H1 (cell line): ENCODE results near the gene LAIR2. TPM values are rescaled to one million over a fixed set of nuclear protein-coding genes. Genes with fewer than 3 reads are reported as not detected.

Experiments used
- CTCF ChIA-PET: fragments of 300-600 bp; sonication (Branson Sonifier 250); formaldehyde crosslinking; loops from one replicate; lab custom pipeline; 2021; ENCODE audit not compliant: partially characterized antibody; lab: Charles Lee
- POLR2A ChIA-PET: fragments of 300-600 bp; sonication (Branson Sonifier 250); formaldehyde crosslinking; loops from one replicate; lab custom pipeline; 2021; ENCODE audit warnings: inconsistent platforms; ENCODE audit not compliant: partially characterized antibody; lab: Charles Lee
- DNase-seq, 2 experiments: peaks; one replicate each; pipeline versions ENCODE4 v3.0.0 to v3.0.0-alpha.2; 2010 to 2022; ENCODE audit warnings: low spot score in 2 of 2, low read depth in 1 of 2, mixed read lengths in 1 of 2
- FAIRE-seq: peaks from 2 replicates; lab custom pipeline; 2011; peaks lifted over from hg19 to GRCh38; lab: Jason Lieb, UNC
- H2AFZ ChIP-seq: 2 replicates; pipeline ENCODE4 v1.8.1; 2012; ENCODE audit warnings: low read length, inconsistent platforms
- H2AK5ac ChIP-seq: 2 replicates; pipeline ENCODE4 v1.6.1; 2013; ENCODE audit warnings: low read depth, low read length
- H2BK120ac ChIP-seq: replicated peaks from 2 replicates; pipeline ENCODE3; 2013; ENCODE audit warnings: low read depth, low read length, inconsistent platforms
- H2BK12ac ChIP-seq: 2 replicates; pipeline ENCODE4 v1.6.1; 2013; ENCODE audit warnings: low read depth, low read length
- H2BK15ac ChIP-seq: 2 replicates; pipeline ENCODE4 v1.6.1; 2013; ENCODE audit warnings: low read length
- H2BK20ac ChIP-seq: 2 replicates; pipeline ENCODE4 v1.6.1; 2013; ENCODE audit warnings: low read length
- H2BK5ac ChIP-seq: 2 replicates; pipeline ENCODE4 v1.6.1; 2013; ENCODE audit warnings: low read depth, low read length
- H3K14ac ChIP-seq: 2 replicates; pipeline ENCODE4 v1.6.1; 2013; ENCODE audit warnings: inconsistent platforms; ENCODE audit not compliant: insufficient read length
- H3K18ac ChIP-seq: 2 replicates; pipeline ENCODE4 v1.6.1; 2013; ENCODE audit warnings: low read length; ENCODE audit errors: extremely low read depth
- H3K23ac ChIP-seq: 2 replicates; pipeline ENCODE4 v1.6.1; 2013; ENCODE audit warnings: inconsistent platforms; ENCODE audit not compliant: insufficient read length
- H3K23me2 ChIP-seq: 2 replicates; pipeline ENCODE4 v1.6.1; 2013; ENCODE audit warnings: low read depth, low read length
- H3K27ac ChIP-seq: 2 replicates; pipeline ENCODE4 v1.6.1; 2011; ENCODE audit warnings: low read depth, low read length, inconsistent platforms
- H3K27me3 ChIP-seq, 4 experiments: replicated peaks in 1 of 4; 1 replicate in 1 of 4; 2 replicates in 3 of 4; pipeline versions ENCODE4 v1.6.1 to v1.8.1; 2011 to 2013; ENCODE audit warnings: low read length in 3 of 4, mild to moderate bottlenecking in 3 of 4, inconsistent platforms in 2 of 4, mixed read lengths in 2 of 4, moderate library complexity in 1 of 4; ENCODE audit not compliant: control insufficient read depth in 3 of 4, insufficient read depth in 3 of 4; ENCODE audit errors: extremely low read depth in 1 of 4
- H3K36me3 ChIP-seq, 4 experiments: 2 replicates each; pipeline versions ENCODE4 v1.6.1 to v1.8.1; 2011 to 2013; ENCODE audit warnings: mild to moderate bottlenecking in 4 of 4, low read length in 3 of 4, moderate library complexity in 2 of 4, control low read depth in 1 of 4, inconsistent platforms in 1 of 4; ENCODE audit not compliant: insufficient read depth in 4 of 4, control insufficient read depth in 2 of 4
- H3K4ac ChIP-seq: replicated peaks from 2 replicates; pipeline ENCODE3; 2013; ENCODE audit warnings: low read length, low read depth, mixed read lengths, inconsistent platforms; ENCODE audit not compliant: insufficient read length
- H3K4me1 ChIP-seq, 4 experiments: replicated peaks in 1 of 4; 1 replicate in 1 of 4; 2 replicates in 3 of 4; pipeline versions ENCODE4 v1.6.1 to v1.8.1; 2011 to 2013; ENCODE audit warnings: low read length in 3 of 4, inconsistent platforms in 2 of 4, mixed read lengths in 1 of 4; ENCODE audit not compliant: insufficient read depth in 4 of 4, control insufficient read depth in 3 of 4
- H3K4me2 ChIP-seq, 2 experiments: 2 replicates each; pipeline versions ENCODE4 v1.6.1 to v1.8.1; 2011 to 2013; ENCODE audit warnings: low read depth in 2 of 2, low read length in 2 of 2, control low read depth in 1 of 2, inconsistent platforms in 1 of 2, mild to moderate bottlenecking in 1 of 2; ENCODE audit not compliant: insufficient read depth in 1 of 2
- H3K4me3 ChIP-seq, 4 experiments: fragments of 200-600, 300-600 bp in 1 of 4; sonication (generic), shearing (Covaris generic), sonication (Bioruptor Twin) in 1 of 4; 2 replicates each; pipeline versions ENCODE4 v1.5.1 to v1.8.1; 2011 to 2016; ENCODE audit warnings: low read length in 4 of 4, low read depth in 3 of 4, control low read depth in 2 of 4, inconsistent platforms in 2 of 4, mild to moderate bottlenecking in 2 of 4, mixed read lengths in 1 of 4, moderate library complexity in 1 of 4; ENCODE audit not compliant: insufficient read depth in 2 of 4; ENCODE audit errors: extremely low read depth in 1 of 4
- H3K56ac ChIP-seq: replicated peaks from 2 replicates; pipeline ENCODE3; 2013; ENCODE audit warnings: low read depth, mild to moderate bottlenecking, mixed read lengths, low read length, inconsistent platforms; ENCODE audit not compliant: insufficient read length
- H3K79me1 ChIP-seq: 2 replicates; pipeline ENCODE4 v1.6.1; 2013; ENCODE audit warnings: low read depth, low read length, control low read depth
- H3K79me2 ChIP-seq, 2 experiments: 2 replicates each; pipeline versions ENCODE4 v1.6.1 to v1.8.1; 2012 to 2013; ENCODE audit warnings: low read length in 2 of 2, mild to moderate bottlenecking in 2 of 2, inconsistent platforms in 1 of 2; ENCODE audit not compliant: insufficient read depth in 2 of 2, control insufficient read depth in 1 of 2
- H3K9ac ChIP-seq, 4 experiments: replicated peaks in 1 of 4; 1 replicate in 1 of 4; 2 replicates in 3 of 4; pipeline versions ENCODE4 v1.6.1 to v1.8.1; 2011 to 2013; ENCODE audit warnings: low read depth in 3 of 4, low read length in 3 of 4, control low read depth in 2 of 4, mild to moderate bottlenecking in 2 of 4, moderate library complexity in 2 of 4, inconsistent platforms in 1 of 4; ENCODE audit errors: extremely low read depth in 1 of 4
- H3K9me3 ChIP-seq, 2 experiments: 2 replicates each; pipeline versions ENCODE4 v1.6.1 to v1.8.1; 2012 to 2013; ENCODE audit warnings: mild to moderate bottlenecking in 2 of 2, moderate library complexity in 2 of 2, control low read depth in 1 of 2, inconsistent platforms in 1 of 2, low read depth in 1 of 2, low read length in 1 of 2, mixed read lengths in 1 of 2; ENCODE audit not compliant: insufficient read depth in 2 of 2
- H4K20me1 ChIP-seq, 2 experiments: replicated peaks in 1 of 2; 2 replicates each; pipeline versions ENCODE3 to v1.8.1; 2011 to 2013; ENCODE audit warnings: inconsistent platforms in 2 of 2, low read length in 2 of 2, mild to moderate bottlenecking in 1 of 2; ENCODE audit not compliant: insufficient read depth in 2 of 2, control insufficient read depth in 1 of 2
- H4K5ac ChIP-seq: 2 replicates; pipeline ENCODE4 v1.6.1; 2013; ENCODE audit warnings: low read length, low read depth, mixed read lengths, inconsistent platforms; ENCODE audit not compliant: insufficient read length
- H4K8ac ChIP-seq: 2 replicates; pipeline ENCODE4 v1.8.0; 2013; ENCODE audit warnings: mild to moderate bottlenecking, moderate library complexity, low read length, inconsistent platforms; ENCODE audit not compliant: insufficient read depth; ENCODE audit errors: extremely low read depth
- H4K91ac ChIP-seq: replicated peaks from 2 replicates; pipeline ENCODE3; 2013; ENCODE audit warnings: low read length, mixed read lengths, inconsistent platforms; ENCODE audit not compliant: insufficient read length
- CTCF ChIP-seq, 3 experiments: IDR thresholded peaks; 1 replicate in 2 of 3; 2 replicates in 1 of 3; pipeline versions ENCODE4 v1.5.1 to v1.6.1; 2011; ENCODE audit warnings: low read length in 3 of 3, mild to moderate bottlenecking in 3 of 3, inconsistent platforms in 2 of 3, low read depth in 1 of 3, moderate library complexity in 1 of 3; ENCODE audit not compliant: insufficient read depth in 1 of 3; ENCODE audit errors: control extremely low read depth in 1 of 3
- GABPA ChIP-seq: IDR thresholded peaks from 2 replicates; pipeline ENCODE4 v1.6.1; 2011; ENCODE audit warnings: mild to moderate bottlenecking, low read length, moderate library complexity, borderline replicate concordance; ENCODE audit not compliant: insufficient read depth
- MAX ChIP-seq: IDR thresholded peaks from 2 replicates; pipeline ENCODE4 v1.6.1; 2012; ENCODE audit warnings: inconsistent platforms
- RFX5 ChIP-seq: IDR thresholded peaks from 2 replicates; pipeline ENCODE4 v1.6.1; 2011; ENCODE audit warnings: low read depth, low read length, improper control_type of control experiment, borderline replicate concordance
- SUZ12 ChIP-seq: fragments of 200-600 bp; sonication (generic); IDR thresholded peaks from 2 replicates; pipeline ENCODE4 v1.6.1; 2012; ENCODE audit warnings: mild to moderate bottlenecking, inconsistent platforms, low read length, moderate library complexity, mixed read lengths
- TAF7 ChIP-seq: optimal IDR thresholded peaks from 2 replicates; pipeline ENCODE3; 2011; ENCODE audit warnings: low read depth, mild to moderate bottlenecking, inconsistent platforms, low read length, moderate library complexity, borderline replicate concordance
- WGBS, 2 experiments: shearing (Covaris generic) in 1 of 2; methylation state at CpG; one replicate each; pipeline versions ENCODE4 v1.1.6 to v1.1.7; 2013 to 2015; ENCODE audit warnings: low lambda C conversion rate in 2 of 2, mixed read lengths in 2 of 2, inconsistent platforms in 1 of 2, low coverage in 1 of 2, missing lambda C conversion rate in 1 of 2; ENCODE audit not compliant: insufficient replicate concordance in 2 of 2, insufficient coverage in 1 of 2, insufficient read length in 1 of 2; ENCODE audit errors: extremely low coverage in 1 of 2, missing lambda C conversion rate in 1 of 2; 5-methylcytosine and 5-hydroxymethylcytosine counted together
- polyA plus RNA-seq, 7 experiments: library from polyadenylated mRNA; depleted of rRNA in 3 of 7; stranded (reverse) in 5 of 7; unstranded in 2 of 7; fragments of >200 nt in 5 of 7; fragments of 200-250 nt in 2 of 7; gene quantifications; 1 replicate in 5 of 7; 2 replicates in 1 of 7; 4 replicates in 1 of 7; pipeline versions ENCODE4 v1.2.1 to v1.2.3, GENCODE V29; 2011 to 2013; ENCODE audit warnings: missing spikeins in 2 of 7, mixed read lengths in 2 of 7
- total RNA-seq: library from RNA; stranded (reverse); fragmentation: NEBNext Ultra II Directional; extraction: Animal tissue kit (Norgen Biotek cat#: 25700); gene quantifications from 2 replicates; pipeline ENCODE4 v1.2.1, GENCODE V29; 2021

The LAIR2 gene
- total and polyA plus RNA-seq, 2 of the 8 experiments (the other 6 are each of a cell fraction or from before 2014, with no cell fraction given) = not detected

- H3K23ac ChIP-seq = no peak overlapping the region
- 94% methylated on average over 3 of the region's 3 CpGs; no CpG with 5 or more reads in 1 of the 2 experiments for WGBS, 2 experiments
- H3K9me3 ChIP-seq = peaks cover 0 to 16% of the 10 kb centered on the region in 2 experiments; a peak in 3 of 4 replicates
- no peak overlapping the region for H3K4me2 ChIP-seq
- no peak overlapping the region for H2BK5ac ChIP-seq
- H2AFZ ChIP-seq = no peak overlapping the region
- no peak overlapping the region for H2BK15ac ChIP-seq
- no peak overlapping the region for H2AK5ac ChIP-seq
- H3K36me3 ChIP-seq = no peaks in the 10 kb centered on the region
- H4K8ac ChIP-seq = no peak overlapping the region
- no peak overlapping the region for H4K5ac ChIP-seq
- no peak overlapping the region for H3K56ac ChIP-seq
- no peak overlapping the region for H3K27ac ChIP-seq
- no peak overlapping the region for H2BK12ac ChIP-seq
- no peak for TF ChIP-seq TAF7
- no peak for TF ChIP-seq GABPA
- TF ChIP-seq MAX = no peak
- no peak for TF ChIP-seq RFX5
- no peak for TF ChIP-seq CTCF (IDR thresholded peaks at IDR 0.05; ENCODE audit: control extremely low read depth in 1 of 3, insufficient read depth in 1 of 3, low read depth in 1 of 3, low read length in 3 of 3)
- no peak for TF ChIP-seq SUZ12
- no peak overlapping the region for H2BK20ac ChIP-seq
- no peak for FAIRE-seq
- no peak overlapping the region for H3K14ac ChIP-seq
- H3K23me2 ChIP-seq = no peaks in the 10 kb centered on the region
- H2BK120ac ChIP-seq = no peak overlapping the region
- no peak overlapping the region for H3K9ac ChIP-seq
- no peaks in the 10 kb centered on the region for H3K79me2 ChIP-seq
- H3K79me1 ChIP-seq = no peaks in the 10 kb centered on the region
- H4K20me1 ChIP-seq = no peaks in the 10 kb centered on the region
- DNase-seq = no peak
- no peak overlapping the region for H3K4ac ChIP-seq
- H3K4me3 ChIP-seq = no peak overlapping the region
- H4K91ac ChIP-seq = no peak overlapping the region
- no peak overlapping the region for H3K18ac ChIP-seq
- no peaks in the 10 kb centered on the region for H3K4me1 ChIP-seq
- H3K27me3 ChIP-seq = no peaks in the 10 kb centered on the region
- ChIA-PET CTCF (no interaction called here), POLR2A (no interaction called here)
Observed at GRCh38 chr19:54482889-54483288, 19.7 kb upstream of the LAIR2 start.
